GM21526 (cell line): ENCODE measurements around the gene GPR160.
"Not testable (repeated sequence)": the region's sequence is repeated elsewhere in the genome, so short reads cannot be mapped to it uniquely, and the experiment has no call there.

Experiments
- ATAC-seq: cut with Tn5 transposase; IDR thresholded peaks from one replicate; pipeline ENCODE4 v1.9.1; 2021; ENCODE audit warnings: moderate library complexity; ENCODE audit not compliant: unreplicated experiment, low FRiP score

The GPR160 gene, protein sequence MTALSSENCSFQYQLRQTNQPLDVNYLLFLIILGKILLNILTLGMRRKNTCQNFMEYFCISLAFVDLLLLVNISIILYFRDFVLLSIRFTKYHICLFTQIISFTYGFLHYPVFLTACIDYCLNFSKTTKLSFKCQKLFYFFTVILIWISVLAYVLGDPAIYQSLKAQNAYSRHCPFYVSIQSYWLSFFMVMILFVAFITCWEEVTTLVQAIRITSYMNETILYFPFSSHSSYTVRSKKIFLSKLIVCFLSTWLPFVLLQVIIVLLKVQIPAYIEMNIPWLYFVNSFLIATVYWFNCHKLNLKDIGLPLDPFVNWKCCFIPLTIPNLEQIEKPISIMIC

GRCh38 chr3:170037463-170038433, at the start of gene GPR160:
Gene GPR160, plus strand, starts transcription at chr3:170037995. Its CDS starts 45,978 bp downstream, at chr3:170083973.
- peak; percentile 78 for ATAC-seq

GRCh38 chr3:169990431-169990830, 47.4 kb upstream of the GPR160 start:
- no peak for ATAC-seq

GRCh38 chr3:169992156-169992555, 45.6 kb upstream of the GPR160 start:
- ATAC-seq, result no peak

- no peak for ATAC-seq
Observed at GRCh38 chr3:169992781-169993180, 45.0 kb upstream of the GPR160 start.

- no peak for ATAC-seq
Observed at GRCh38 chr3:169993761-169994160, 44.0 kb upstream of the GPR160 start.

- ATAC-seq, result no peak
Observed at GRCh38 chr3:169996063-169996462, 41.7 kb upstream of the GPR160 start.

DNA sequence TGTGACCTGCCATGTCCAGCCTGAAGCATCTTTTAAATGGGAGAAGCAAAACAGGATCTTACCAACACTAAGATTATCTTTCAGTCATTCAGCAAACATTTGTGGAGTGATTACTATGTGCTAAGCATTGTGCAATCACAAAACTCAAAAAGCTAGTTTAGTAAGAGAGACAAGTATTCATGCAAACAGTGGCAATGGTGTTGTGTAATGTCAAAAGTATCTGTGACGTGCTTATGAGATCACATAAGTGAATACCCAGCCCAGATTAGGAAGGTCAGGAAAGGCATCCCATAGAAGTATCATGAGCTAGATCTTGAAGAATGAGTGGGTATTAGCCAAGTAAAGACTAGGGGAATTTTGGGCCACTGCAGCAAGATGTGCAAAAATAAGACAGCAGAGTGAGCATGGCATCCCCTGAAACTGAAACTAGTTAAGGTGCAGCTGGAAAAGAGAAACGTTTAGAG, 39.1 kb upstream of the GPR160 start:
- ATAC-seq, result peak; percentile 18

- ATAC-seq, result peak; percentile 95
Observed at GRCh38 chr3:169999433-169999832, 38.4 kb upstream of the GPR160 start.

GRCh38 chr3:170000051-170000450, 37.7 kb upstream of the GPR160 start:
- ATAC-seq, result no peak

DNA sequence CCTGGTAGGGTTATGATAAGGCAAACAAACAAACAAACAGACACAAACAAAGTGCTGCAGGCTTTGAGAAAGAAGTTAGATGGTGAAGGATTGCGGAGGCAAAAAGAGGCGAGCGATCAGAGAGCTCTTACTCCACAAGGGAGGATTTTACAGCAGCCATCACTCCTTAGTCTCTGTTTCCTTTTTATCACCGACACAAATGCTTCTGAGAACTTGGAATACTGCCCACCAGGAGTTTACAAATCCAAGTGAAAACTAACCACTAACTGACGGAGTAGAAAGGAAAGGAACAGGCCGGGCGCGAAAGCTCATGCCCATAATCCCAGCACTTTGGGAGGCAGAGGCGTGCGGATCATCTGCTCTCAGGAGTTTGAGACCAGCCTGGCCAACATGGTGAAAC, 35.6 kb upstream of the GPR160 start:
- no peak for ATAC-seq

GRCh38 chr3:170002879-170003278, 34.9 kb upstream of the GPR160 start:
- no peak for ATAC-seq

DNA sequence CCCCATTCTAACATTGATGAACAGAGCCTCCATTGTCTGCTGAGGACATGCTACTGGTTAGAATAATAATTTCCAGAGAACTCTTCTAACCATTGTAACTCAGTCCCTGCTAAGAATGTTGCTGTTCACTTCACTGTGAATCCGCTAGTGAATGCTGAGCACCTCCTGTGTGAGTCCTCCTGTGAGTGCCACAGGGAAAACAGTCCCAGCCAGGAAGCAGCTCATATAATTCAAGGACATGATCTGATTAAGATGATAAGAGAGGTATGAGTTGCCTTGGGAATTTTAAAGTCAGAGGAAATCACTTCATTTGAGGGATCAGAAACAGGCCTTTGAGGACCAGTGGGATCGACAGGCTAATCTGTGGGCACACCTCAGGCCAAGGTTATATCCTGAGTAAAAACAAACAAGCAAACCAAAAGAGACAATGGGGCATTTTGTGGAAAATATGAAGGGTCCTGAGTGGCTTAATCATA, 33.9 kb upstream of the GPR160 start:
- ATAC-seq, result no peak

DNA sequence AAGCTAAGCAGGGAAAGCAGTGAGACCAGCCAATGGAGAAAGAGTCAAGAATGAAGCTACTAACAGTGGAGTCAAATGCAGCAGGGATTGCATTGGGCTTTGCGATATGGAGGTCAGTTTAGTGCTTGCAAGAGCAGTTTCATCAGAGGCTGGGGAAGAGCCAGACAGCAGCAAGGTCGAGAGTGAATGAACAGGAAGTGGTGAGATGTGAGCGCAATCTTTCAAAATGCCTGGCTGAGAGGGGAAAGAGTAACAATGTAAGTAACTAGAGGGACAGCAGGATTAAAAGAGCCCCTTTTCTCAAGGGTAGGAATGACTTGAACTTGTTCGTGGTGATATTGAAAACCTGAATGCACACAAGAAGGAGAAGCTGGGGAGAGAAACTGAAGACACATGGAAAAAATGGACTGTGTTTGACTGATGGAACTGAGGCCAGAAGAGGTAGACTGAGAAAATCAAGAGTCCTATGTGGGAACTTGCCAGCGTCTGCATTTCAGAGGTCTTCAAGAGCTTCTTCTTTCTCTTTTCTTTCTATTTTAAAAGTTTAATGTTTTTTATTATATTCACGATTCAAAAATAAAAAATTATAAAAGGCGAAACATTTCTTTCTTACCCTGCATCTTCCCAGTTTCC, 30.6 kb upstream of the GPR160 start:
- peak; percentile 77 for ATAC-seq

- ATAC-seq, result no peak
Observed at GRCh38 chr3:170010498-170010897, 27.3 kb upstream of the GPR160 start.

- ATAC-seq, result no peak
Observed at GRCh38 chr3:170012683-170013400, 25.0 kb upstream of the GPR160 start.

GRCh38 chr3:170016057-170016456, 21.7 kb upstream of the GPR160 start:
- no peak for ATAC-seq

DNA sequence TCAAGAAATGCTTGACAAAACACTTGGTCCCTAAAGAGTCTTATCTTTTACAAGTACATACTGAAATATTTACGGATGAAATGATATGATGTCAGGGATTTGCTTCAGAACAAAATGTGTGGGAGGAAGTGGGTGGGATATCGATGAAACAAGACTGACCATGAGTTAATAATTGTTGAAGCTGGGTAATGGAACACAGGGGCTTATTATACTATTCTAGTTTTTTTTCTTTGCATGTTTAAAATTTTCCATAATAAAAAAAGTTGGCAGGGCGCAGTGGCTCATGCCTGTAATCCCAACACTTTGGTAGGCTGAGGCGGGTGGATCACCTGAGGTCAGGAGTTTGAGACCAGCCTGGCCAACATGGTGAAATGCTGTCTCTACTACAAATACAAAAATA, 18.5 kb upstream of the GPR160 start:
- not testable (repeated sequence) for ATAC-seq

DNA sequence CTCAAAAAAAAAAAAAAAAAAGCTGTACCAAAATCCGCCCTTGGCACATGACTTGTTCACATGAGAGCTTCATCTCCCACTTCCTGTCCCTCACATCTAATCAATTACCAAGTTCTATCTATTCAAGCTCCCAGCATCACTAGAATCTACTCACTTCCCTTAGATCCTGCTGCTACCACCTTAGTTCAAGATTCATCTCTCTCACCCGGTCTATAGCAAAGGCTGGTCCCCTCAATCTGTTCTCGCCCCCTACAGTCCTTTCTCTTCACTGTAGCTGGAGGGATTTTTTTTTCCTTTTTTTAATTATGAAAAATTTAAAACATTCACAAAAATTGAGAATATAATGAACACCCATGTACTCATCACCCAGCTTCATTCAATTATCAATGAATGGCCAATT, 16.7 kb upstream of the GPR160 start:
- no peak for ATAC-seq

GRCh38 chr3:170022336-170022735, 15.5 kb upstream of the GPR160 start:
- ATAC-seq, result no peak

DNA sequence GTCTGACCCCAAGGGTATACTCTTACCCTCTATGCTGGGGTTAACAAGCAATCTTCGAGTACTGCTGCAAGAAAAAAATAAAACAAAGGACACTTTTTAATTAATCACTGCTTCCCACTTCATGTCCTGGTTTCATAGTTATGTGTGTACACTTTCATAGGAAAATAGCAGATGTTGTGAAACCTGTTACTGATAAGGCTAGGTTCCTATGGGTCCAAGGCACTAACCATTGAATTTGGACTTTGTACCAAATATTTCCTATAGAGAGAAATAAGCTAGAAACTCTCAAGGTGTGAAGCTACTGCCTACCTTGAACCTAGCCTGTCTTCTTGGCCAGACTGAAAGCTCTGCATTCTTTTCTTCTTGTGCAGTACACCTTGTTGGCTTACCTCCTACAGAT, 14.6 kb upstream of the GPR160 start:
- no peak for ATAC-seq
